H9 (cell line): ENCODE data around the gene NPAS1. TPM values are rescaled to one million over a fixed set of nuclear protein-coding genes. Genes with fewer than 3 reads are reported as not detected.

Experiments used
- DNase-seq: peaks from one replicate; pipeline ENCODE4 v3.0.0-alpha.2; 2017
- H2AFZ ChIP-seq: one replicate; pipeline ENCODE4 v1.6.1; 2013; ENCODE audit warnings: mild to moderate bottlenecking, low read length, control low read depth, moderate library complexity
- H2AK5ac ChIP-seq: 2 replicates; pipeline ENCODE4 v1.6.1; 2013; ENCODE audit warnings: low read length, control low read depth, mixed read lengths; ENCODE audit not compliant: insufficient read length
- H2BK120ac ChIP-seq: one replicate; pipeline ENCODE4 v1.6.1; 2013; ENCODE audit warnings: low read depth, mild to moderate bottlenecking, low read length, control low read depth, inconsistent platforms; ENCODE audit not compliant: poor library complexity, severe bottlenecking
- H2BK12ac ChIP-seq: 2 replicates; pipeline ENCODE4 v1.6.1; 2013; ENCODE audit warnings: low read length, control low read depth, mixed read lengths, low read depth; ENCODE audit not compliant: insufficient read length
- H2BK15ac ChIP-seq: 2 replicates; pipeline ENCODE4 v1.6.1; 2013; ENCODE audit warnings: low read depth, low read length, control low read depth
- H2BK20ac ChIP-seq: one replicate; pipeline ENCODE4 v1.6.1; 2013; ENCODE audit warnings: low read depth, mild to moderate bottlenecking, low read length, control low read depth, inconsistent platforms; ENCODE audit not compliant: poor library complexity, severe bottlenecking
- H2BK5ac ChIP-seq: 2 replicates; pipeline ENCODE4 v1.6.1; 2013; ENCODE audit warnings: low read length, control low read depth, mixed read lengths; ENCODE audit not compliant: insufficient read length
- H3K14ac ChIP-seq: 2 replicates; pipeline ENCODE4 v1.6.1; 2013; ENCODE audit warnings: low read length, control low read depth; ENCODE audit not compliant: insufficient read depth
- H3K18ac ChIP-seq: 2 replicates; pipeline ENCODE4 v1.6.1; 2013; ENCODE audit warnings: low read depth, mild to moderate bottlenecking, mixed read lengths, low read length, control low read depth; ENCODE audit not compliant: insufficient read length
- H3K23ac ChIP-seq: 2 replicates; pipeline ENCODE4 v1.6.1; 2013; ENCODE audit warnings: low read length, control low read depth, mixed read lengths, low read depth; ENCODE audit not compliant: insufficient read length
- H3K23me2 ChIP-seq: 2 replicates; pipeline ENCODE4 v1.6.1; 2013; ENCODE audit warnings: low read depth, mild to moderate bottlenecking, mixed read lengths, low read length, control low read depth; ENCODE audit not compliant: insufficient read length, poor library complexity, severe bottlenecking
- H3K27ac ChIP-seq: 2 replicates; pipeline ENCODE4 v1.5.1; 2013; ENCODE audit warnings: low read length, control low read depth, mixed read lengths, low read depth; ENCODE audit not compliant: insufficient read length
- H3K27me3 ChIP-seq: 2 replicates; pipeline ENCODE4 v1.6.1; 2013; ENCODE audit warnings: low read length, control low read depth, inconsistent platforms; ENCODE audit not compliant: insufficient read depth
- H3K4ac ChIP-seq: 2 replicates; pipeline ENCODE4 v1.6.1; 2013; ENCODE audit warnings: low read depth, mild to moderate bottlenecking, control low read depth, inconsistent platforms, low read length, moderate library complexity
- H3K4me1 ChIP-seq: 2 replicates; pipeline ENCODE4 v1.6.1; 2013; ENCODE audit warnings: low read length, control low read depth, inconsistent platforms; ENCODE audit not compliant: insufficient read depth
- H3K4me2 ChIP-seq: 2 replicates; pipeline ENCODE4 v1.6.1; 2013; ENCODE audit warnings: low read length, control low read depth, mixed read lengths; ENCODE audit not compliant: insufficient read length, insufficient read depth
- H3K56ac ChIP-seq: 2 replicates; pipeline ENCODE4 v1.6.1; 2013; ENCODE audit warnings: low read depth, mild to moderate bottlenecking, mixed read lengths, low read length, control low read depth; ENCODE audit not compliant: insufficient read length
- H3K79me1 ChIP-seq: 2 replicates; pipeline ENCODE4 v1.6.1; 2013; ENCODE audit warnings: low read depth, mild to moderate bottlenecking, moderate library complexity, low read length, control low read depth, inconsistent platforms; ENCODE audit not compliant: insufficient read depth, poor library complexity, severe bottlenecking
- H3K79me2 ChIP-seq: 2 replicates; pipeline ENCODE4 v1.6.1; 2013; ENCODE audit warnings: low read length, control low read depth, inconsistent platforms; ENCODE audit not compliant: insufficient read depth
- H3K9ac ChIP-seq: 2 replicates; pipeline ENCODE4 v1.6.1; 2013; ENCODE audit warnings: low read length, control low read depth, mixed read lengths; ENCODE audit not compliant: insufficient read length; ENCODE audit errors: extremely low read depth
- H3K9me3 ChIP-seq: one replicate; pipeline ENCODE4 v1.6.1; 2013; ENCODE audit warnings: low read depth, low read length, inconsistent platforms; ENCODE audit not compliant: control insufficient read depth
- H3T11ph ChIP-seq: one replicate; pipeline ENCODE4 v1.6.1; 2013; ENCODE audit warnings: mild to moderate bottlenecking, low read length, control low read depth, inconsistent platforms
- H4K20me1 ChIP-seq: one replicate; pipeline ENCODE4 v1.6.1; 2013; ENCODE audit not compliant: control insufficient read depth, insufficient read length, insufficient read depth
- H4K5ac ChIP-seq: 2 replicates; pipeline ENCODE4 v1.6.1; 2013; ENCODE audit warnings: low read depth, mild to moderate bottlenecking, mixed read lengths, low read length, control low read depth; ENCODE audit not compliant: insufficient read length
- H4K8ac ChIP-seq: replicated peaks from 2 replicates; pipeline ENCODE4 v1.6.1; 2013; ENCODE audit warnings: low read length, control low read depth, mixed read lengths, low read depth; ENCODE audit not compliant: insufficient read length
- H4K91ac ChIP-seq: 2 replicates; pipeline ENCODE4 v1.6.1; 2013; ENCODE audit warnings: low read depth, mild to moderate bottlenecking, moderate library complexity, mixed read lengths, low read length, control low read depth; ENCODE audit not compliant: insufficient read length
- H3K27ac Mint-ChIP-seq, 3 experiments: 2 replicates in 2 of 3; 3 replicates in 1 of 3; pipeline ENCODE4 v1.8.0; 2020 to 2021; ENCODE audit warnings: mixed read lengths in 3 of 3, mild to moderate bottlenecking in 1 of 3, moderate library complexity in 1 of 3
- H3K27me3 Mint-ChIP-seq: 2 replicates; pipeline ENCODE4 v1.8.0; 2021; ENCODE audit warnings: low read depth, mild to moderate bottlenecking, moderate library complexity, mixed read lengths
- H3K36me3 Mint-ChIP-seq, 3 experiments: 2 replicates in 2 of 3; 3 replicates in 1 of 3; pipeline ENCODE4 v1.8.0; 2020 to 2021; ENCODE audit warnings: low read depth in 3 of 3, mixed read lengths in 3 of 3; ENCODE audit not compliant: insufficient read depth in 1 of 3
- H3K4me1 Mint-ChIP-seq, 2 experiments: 2 replicates each; pipeline ENCODE4 v1.8.0; 2020; ENCODE audit warnings: mixed read lengths in 2 of 2
- H3K4me3 Mint-ChIP-seq, 2 experiments: 2 replicates in 1 of 2; 3 replicates in 1 of 2; pipeline ENCODE4 v1.8.0; 2020 to 2021; ENCODE audit warnings: mild to moderate bottlenecking in 2 of 2, mixed read lengths in 2 of 2, moderate library complexity in 1 of 2
- H3K9me3 Mint-ChIP-seq, 2 experiments: 2 replicates in 1 of 2; 3 replicates in 1 of 2; pipeline ENCODE4 v1.8.0; 2020; ENCODE audit warnings: mild to moderate bottlenecking in 2 of 2, mixed read lengths in 2 of 2, moderate library complexity in 1 of 2
- WGBS: extraction: QIAGEN DNeasy Blood & Tissue Kit; methylation state at CpG from one replicate; pipeline ENCODE4 v1.1.7; 2013; ENCODE audit warnings: missing lambda C conversion rate, low lambda C conversion rate, mixed read lengths; ENCODE audit not compliant: insufficient read length; ENCODE audit errors: extremely low coverage; 5-methylcytosine and 5-hydroxymethylcytosine counted together
- total RNA-seq: library from RNA; stranded (reverse); gene quantifications from 2 replicates; pipeline ENCODE4 v1.2.1, GENCODE V29; 2021
- TF ChIP-seq, protein P1 (sequence below): fragments of 200-600 bp; sonication (generic); conservative IDR thresholded peaks from 3 replicates; pipeline ENCODE4 v1.8.0; 2021; ENCODE audit warnings: antibody characterized with exemption, mild to moderate bottlenecking

NPAS1 gene
- total RNA-seq, 1 experiment from 2014 or later, result 17.8 TPM

DNA sequence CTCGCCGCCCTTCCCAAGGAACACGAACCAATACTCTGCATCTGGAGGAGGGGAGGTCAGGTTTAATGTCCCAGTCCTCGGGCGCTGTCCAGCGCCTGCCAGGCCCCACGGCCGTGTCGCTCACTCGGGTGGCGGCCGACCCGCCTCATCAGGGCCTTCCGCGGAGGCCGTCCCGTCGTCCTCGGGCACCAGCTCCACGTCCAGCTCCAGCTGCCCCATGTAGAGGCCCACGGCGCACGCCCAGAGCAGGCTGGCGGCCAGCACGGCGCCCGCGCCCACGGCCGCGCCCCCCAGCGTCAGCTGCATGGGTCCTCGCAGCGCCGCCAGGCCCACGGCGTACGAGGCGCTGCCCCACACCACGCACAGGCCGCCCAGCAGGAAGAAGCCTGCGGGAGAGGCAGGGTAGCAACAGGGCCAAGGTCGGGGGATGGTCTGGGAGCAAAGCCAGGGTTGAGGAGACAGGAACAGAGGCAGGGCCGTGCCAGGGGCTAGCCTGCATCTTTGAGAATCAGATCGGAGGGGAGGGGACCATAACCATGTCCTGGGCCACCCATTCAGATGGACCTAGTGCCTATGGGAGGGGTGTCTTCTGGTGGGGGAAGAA, 26.3 kb downstream of the NPAS1 start:
- Histone ChIP-seq H4K20me1 (no peaks in the 10 kb centered on the region), H4K8ac (no peak overlapping the region), H2BK120ac (no peak overlapping the region), H3K4me1 (peaks cover 4% of the 10 kb centered on the region; the same call in 1 of the 2 replicates), H3K23me2 (peaks cover 3% of the 10 kb centered on the region), H3K79me2 (no peaks in the 10 kb centered on the region), H3K27me3 (no peaks in the 10 kb centered on the region), H2BK5ac (no peak overlapping the region), H3K9ac (no peak overlapping the region), H3K4ac (no peak overlapping the region), H3K56ac (no peak overlapping the region), H3T11ph (no peak overlapping the region), H2BK20ac (no peak overlapping the region), H3K27ac (no peak overlapping the region), H3K4me2 (no peak overlapping the region), H3K9me3 (no peaks in the 10 kb centered on the region), H2AK5ac (no peak overlapping the region), H2BK12ac (no peak overlapping the region), H3K23ac (no peak overlapping the region), H2BK15ac (no peak overlapping the region), H4K91ac (no peak overlapping the region), H4K5ac (no peak overlapping the region), H3K79me1 (peaks cover 7% of the 10 kb centered on the region), H2AFZ (no peak overlapping the region), H3K18ac (no peak overlapping the region), H3K14ac (no peak overlapping the region)
- no CpG with 5 or more reads among the region's 45 CpGs for WGBS
- no peaks in the 10 kb centered on the region for H3K27me3 Mint-ChIP-seq
- H3K27ac Mint-ChIP-seq, result no peak overlapping the region; a peak in 1 of 7 replicates
- TF ChIP-seq, protein P1, sequence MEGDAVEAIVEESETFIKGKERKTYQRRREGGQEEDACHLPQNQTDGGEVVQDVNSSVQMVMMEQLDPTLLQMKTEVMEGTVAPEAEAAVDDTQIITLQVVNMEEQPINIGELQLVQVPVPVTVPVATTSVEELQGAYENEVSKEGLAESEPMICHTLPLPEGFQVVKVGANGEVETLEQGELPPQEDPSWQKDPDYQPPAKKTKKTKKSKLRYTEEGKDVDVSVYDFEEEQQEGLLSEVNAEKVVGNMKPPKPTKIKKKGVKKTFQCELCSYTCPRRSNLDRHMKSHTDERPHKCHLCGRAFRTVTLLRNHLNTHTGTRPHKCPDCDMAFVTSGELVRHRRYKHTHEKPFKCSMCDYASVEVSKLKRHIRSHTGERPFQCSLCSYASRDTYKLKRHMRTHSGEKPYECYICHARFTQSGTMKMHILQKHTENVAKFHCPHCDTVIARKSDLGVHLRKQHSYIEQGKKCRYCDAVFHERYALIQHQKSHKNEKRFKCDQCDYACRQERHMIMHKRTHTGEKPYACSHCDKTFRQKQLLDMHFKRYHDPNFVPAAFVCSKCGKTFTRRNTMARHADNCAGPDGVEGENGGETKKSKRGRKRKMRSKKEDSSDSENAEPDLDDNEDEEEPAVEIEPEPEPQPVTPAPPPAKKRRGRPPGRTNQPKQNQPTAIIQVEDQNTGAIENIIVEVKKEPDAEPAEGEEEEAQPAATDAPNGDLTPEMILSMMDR, result no peak
- peaks cover 0 to 9% (median 8%) of the 10 kb centered on the region in 3 experiments; a peak in 5 of 7 replicates for H3K36me3 Mint-ChIP-seq
- no peaks in the 10 kb centered on the region; a peak in 1 of 5 replicates for H3K9me3 Mint-ChIP-seq
- H3K4me1 Mint-ChIP-seq, result peaks cover 11 to 21% of the 10 kb centered on the region in 2 experiments
- peak; percentile 31 for DNase-seq
- peak overlapping the region; percentile 21 to 38; a peak in 2 of 5 replicates for H3K4me3 Mint-ChIP-seq
